GM21447 (cell line): ENCODE measurements around the gene SLC6A6.
"Not testable (repeated sequence)": the region's sequence is repeated elsewhere in the genome, so short reads cannot be mapped to it uniquely, and the experiment has no call there.

Source experiments
- ATAC-seq: cut with Tn5 transposase; IDR thresholded peaks from one replicate; pipeline ENCODE4 v1.9.1; 2021; ENCODE audit not compliant: unreplicated experiment

The SLC6A6 gene

DNA sequence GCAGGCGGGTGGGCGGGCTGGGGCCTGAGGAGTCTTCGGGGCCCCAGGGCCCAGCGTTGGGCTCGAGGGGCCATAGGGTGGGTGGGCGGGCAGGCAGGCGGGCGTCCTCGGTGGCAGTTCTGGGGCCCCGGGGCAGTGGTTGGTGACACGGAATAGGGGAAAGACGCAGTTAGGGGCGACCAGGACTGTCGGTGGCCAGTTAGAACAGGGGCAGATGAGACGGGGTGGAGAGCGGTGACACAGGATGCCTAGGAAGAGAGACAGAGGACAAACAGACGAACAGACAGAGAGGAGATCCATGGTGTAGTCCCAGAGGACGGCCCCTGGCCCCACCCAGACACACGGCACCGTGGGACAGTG, 101.3 kb downstream of the SLC6A6 start:
- no peak for ATAC-seq

DNA sequence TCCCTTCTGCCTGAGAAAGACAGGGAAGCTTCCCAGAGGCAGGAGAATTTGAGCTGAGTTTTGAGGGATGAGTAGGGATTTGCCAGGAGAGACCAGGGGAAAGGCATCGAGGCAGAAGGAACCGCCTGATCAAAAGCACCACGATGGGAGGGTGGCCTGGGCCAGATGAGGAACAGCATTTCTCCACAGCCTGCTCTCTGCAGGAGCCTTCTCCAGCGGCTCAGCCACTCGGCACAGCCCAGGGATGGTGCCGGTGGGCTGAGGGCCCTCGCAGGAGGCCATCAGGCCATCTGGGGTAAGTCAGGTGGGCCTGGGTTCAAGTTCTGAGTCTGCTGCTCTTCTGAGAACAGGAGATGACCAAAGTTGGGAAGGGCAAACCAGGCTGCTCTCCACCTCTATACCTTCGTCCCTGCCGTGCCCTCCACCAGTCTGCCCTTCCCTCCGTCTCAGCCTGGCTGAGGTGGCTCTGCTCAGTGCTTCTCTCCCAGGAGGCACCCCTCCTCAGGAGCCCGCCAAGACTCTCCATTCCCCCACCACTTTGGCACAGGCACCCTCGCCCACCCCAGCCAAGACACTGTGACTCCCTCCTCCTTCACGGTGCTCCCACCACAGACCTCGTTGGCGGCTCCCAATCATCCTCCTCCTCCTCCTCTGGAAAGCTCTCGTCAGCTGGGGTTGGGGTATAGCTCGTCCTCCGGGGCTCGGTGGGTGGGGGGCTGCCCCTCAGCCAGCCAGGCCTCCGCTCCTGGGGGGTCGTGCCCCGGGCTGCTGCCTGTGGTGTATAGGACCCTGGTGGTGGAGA, 102.8 kb downstream of the SLC6A6 start:
- no peak for ATAC-seq

DNA sequence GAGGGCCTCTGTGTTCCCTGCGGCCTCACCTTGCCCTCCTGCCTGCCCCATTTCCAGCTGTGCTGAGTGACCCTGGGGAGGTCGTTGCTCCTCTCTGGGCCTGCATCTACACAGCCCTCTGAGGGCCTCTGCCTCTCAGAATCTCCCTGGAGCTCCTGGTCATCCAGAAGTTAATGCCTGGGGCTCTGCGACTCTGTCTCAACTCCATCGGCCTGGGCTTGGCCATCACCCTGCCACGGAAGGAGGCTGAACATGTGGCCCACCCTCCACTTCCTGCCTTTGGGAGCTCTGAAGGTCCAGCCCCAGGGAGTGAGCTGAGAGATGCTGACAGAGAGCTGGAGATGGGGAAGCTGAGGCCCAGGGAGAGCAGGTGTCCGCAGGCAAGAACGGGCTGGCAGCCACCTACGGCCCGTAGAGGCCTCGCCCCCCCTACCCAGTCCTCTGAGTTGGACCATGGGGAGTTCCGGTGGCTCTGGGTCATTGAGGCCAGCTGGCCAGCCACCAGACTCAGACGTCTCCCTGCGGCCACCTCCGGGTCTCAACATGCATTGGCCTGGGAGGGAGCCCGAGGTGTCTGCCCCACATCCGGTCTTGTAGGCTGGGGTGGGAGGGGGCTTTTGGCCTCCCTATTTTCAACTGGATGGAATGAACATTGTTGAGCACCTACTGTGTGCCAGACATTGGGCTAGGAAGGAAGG, 103.5 kb downstream of the SLC6A6 start:
- ATAC-seq: no peak

DNA sequence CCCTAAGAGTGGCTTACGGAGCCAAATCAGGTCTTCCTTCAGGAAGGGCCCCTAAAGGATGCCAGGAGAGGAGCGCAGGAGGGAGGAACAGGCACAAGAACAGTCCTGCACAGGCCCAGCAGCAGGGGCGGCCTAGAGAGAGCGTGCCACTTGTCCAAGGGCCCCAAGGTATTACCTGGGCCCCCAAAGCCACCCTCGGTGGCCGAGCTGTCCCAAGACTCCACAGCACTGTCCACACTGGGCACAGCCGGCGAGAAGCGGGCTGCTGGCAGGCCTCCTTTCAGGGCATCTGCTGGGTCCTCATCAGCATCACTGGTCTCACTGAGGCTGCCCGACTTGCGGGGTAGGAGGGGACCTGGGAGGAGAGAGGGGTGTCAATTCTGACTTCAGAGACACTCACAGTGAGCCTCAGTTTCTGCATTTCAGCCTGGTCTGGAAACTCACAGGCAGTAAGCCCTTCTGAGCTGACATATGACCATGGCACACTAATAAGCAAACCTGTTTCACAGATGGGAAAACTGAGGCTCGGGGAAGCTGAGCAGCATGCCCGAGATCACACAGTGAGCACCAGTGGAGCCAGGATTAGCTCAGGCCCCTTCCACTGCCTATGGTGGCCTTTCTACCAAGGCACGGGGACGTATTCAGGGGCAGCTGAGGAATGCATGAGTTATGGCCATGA, 104.4 kb downstream of the SLC6A6 start:
- ATAC-seq: no peak

DNA sequence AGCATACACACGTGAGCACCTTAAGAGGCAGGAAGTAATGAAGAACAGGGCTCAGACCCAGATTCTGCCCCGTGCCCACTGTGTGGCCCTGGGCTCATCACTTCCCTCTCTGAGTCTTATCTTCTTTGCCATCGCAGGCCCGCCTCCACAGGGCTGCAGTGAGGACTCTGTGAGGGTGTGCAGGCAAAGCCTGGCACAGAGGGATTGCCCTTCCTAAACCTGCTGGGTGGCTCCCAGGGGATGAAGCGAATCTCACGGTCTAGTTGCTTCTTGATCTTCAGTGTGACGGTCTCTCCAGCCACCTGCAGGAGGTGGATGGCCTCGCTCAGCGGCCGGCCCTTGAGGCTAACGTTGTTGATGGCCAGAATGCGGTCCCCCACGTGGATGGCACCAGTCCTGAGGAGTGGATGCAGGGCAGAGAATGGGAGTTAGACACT, 104.9 kb downstream of the SLC6A6 start:
- no peak for ATAC-seq

DNA sequence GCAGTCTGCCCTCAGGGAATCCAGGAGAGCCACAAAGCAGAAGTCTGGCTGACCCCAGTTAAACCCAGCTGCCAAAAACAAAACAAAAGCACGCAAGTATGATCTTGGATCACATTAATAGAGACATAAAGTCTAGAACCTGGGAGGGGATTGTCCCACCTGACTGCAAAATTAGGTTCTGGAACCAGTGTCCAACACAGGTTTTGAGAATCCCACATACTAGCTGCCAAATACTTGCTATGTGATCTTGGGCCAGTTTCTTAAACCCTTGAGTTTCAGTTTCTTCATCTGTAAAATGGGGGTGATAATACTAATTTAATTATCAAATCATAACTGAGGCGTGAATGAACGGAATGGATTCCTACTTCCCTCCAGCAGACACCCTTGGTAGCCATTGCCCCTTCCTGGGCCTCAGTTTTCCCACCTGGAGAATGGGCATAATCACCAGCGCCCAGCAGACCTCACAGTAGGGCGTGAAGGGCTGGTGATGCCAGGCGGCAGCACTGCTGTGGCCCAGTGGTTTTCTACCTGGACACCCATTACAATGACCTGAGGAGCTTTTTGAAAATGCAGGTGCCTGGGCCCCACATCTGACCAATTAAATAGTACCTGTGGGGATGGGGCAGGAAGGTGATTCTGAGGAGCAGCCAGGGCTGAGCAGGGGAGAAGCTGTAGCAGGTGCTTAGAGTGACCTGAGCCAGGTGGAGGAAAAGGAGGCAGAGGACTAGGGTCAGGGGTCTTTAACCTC, 105.5 kb downstream of the SLC6A6 start:
- ATAC-seq: no peak

DNA sequence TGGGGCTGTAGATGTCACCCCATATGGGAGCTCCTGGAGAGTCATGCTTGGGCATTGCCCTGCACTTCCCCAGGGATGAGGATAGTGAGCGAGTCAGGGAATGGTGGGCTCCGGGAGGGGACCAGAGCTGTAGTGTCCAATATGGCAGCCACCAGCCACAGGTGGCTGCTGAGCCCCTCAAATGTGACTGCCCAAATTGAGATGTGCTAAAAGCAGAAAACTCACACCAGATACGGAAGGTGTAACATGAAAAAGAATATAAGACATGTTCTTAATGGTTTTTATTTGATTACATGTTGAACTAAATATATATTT, 106.1 kb downstream of the SLC6A6 start:
- ATAC-seq: no peak

DNA sequence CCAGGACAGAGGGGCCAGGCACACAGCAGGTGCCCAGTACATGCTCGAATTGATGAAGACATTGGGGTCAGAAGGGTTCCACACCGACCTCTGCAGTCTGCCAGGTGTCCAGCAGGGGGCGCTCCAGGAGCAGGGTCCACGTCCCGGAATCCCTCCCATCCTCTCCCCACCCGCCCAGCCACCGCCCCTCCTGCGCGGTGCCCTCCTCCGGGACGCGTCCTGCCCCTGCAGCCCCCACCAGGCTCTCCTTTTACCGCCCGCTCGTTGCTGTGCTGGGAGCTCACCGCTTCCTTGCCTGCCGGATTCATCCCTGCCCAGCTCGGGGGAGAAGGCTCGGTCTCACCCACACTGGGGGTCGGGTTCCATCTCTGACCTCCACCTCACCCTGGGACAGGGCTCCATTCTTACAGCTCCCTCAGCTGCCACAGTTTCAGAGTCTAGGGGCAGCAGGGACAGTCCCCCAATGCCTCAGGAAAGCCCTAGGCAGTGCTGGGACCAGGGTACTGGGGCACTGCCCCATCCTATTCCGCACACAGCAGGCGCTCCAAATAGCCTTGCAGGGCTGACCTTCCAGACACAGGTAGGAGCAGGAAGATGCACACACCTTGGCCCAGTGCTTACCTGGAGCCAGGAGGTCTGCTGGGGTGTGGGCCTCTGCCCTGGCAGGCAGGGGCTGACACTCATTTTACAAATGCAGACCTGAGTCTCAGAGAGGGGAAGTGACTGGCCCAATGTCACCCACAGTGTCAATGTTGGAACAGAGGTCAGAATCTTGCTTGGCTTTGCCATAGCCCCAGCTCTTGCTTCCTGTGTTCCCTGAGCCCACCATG, 106.8 kb downstream of the SLC6A6 start:
- ATAC-seq: no peak

DNA sequence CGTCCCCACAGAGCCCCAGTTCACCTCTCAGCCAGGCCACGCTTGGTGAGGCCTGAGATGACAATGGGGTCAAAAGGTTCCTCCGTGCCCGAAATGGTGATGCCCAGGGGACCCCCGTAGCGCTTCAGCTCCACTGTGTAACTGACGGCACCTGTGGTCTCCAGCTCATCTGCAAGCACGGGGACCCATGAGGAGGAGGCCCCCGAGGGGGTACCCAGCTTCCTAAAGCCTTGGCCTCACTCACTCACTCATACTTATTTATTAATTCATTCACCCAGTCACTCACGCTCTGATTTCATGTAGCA, 107.3 kb downstream of the SLC6A6 start:
- ATAC-seq: no peak

DNA sequence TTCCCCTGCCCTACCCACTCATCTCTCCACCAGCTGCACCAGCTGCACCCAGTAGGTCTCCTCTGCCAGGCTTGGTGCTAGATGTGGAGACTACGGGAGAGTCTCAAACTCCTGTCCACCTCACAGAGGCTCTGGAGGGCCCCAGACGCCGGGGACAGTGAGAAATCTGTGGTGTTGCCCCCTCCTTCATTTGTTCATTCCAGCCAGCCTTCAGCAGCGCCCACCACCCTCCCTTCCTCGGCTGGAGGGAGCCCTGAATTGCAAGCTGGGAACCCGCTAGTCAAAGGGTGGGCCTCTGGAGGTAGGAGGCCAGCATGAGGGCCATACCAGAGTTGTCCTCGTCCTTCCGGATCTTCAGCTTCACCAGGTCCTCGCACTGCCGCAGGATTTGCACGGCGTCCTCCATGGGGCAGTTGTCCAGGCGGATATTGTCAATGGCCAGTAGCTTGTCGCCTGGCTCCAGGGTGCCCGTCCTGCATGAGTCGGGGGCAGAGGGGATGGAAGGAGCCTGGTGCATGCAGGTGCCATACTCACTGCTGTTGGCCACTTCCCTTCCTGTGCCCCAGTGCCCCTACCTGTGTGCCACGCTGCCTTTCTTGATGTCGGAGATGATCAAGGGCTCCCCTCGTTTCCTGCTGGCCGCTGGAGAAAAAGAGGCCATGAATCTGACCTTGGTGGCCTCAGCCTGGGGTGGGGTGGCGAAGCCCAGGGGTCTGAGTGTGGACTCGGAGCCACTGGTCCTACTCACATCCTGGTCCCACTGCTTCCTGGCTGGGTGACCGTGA, 108.6 kb downstream of the SLC6A6 start:
- ATAC-seq: no peak

DNA sequence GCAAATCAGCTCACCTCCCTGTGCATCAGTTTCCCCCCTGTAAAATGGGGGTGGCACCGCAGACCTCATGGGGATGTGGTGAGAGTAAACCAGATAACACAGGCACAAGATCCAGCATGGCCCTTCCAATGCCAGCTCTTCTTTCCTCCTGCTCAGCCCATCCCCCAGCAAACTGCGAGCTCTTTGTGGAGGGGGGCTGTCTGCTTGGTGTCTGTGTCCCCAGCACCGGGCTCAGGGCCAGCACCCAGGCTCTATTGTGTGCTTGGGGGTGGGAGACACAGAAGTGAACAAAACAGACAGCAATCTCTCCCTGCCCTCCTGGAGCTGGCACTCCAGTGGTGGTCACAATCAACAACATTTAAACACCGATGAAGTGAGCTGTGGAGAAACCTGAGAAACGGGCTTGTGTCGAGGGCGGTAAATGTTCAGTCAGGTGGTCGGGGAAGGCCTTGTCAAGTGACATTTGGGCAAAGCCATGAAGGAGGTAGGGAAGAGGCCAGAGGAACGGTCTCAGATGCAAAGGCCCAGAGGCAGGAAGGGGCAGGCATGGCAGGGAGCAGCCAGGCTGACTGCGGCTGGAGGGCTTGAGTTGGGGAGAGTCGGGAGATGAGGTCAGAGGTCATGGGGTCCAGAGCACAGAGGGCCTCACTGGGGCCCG, 109.3 kb downstream of the SLC6A6 start:
- no peak for ATAC-seq

DNA sequence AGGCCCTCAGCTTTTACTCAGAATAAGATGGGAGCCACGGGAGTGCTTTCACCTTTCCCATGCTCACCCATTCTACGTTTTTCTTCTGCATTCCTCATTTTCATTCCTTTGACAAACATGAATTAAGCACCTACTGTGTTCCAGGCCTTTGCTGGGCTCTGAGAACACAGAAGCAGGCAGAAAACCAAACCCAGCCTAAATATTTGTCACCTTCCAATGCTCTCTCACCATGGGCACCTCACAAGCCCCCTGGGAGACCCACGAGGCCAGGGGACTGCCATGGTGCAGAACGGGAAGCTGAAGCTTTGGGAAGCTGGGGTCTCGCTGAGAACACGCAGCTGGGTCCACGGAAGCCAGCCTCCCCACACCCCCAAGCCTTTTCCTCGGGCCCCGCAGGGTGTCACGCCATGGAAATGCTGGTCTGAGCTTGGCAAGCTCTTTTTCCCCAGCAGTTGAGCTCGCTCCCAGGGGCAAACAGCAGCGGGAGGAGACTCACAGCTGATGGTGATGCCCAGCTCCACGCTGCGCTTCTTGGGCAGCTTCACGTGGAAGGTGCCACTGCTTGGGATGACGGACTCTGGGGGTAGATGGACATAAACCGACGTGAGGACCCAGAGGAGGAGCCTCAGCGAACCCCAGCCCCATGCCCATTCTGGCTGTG, 110.0 kb downstream of the SLC6A6 start:
- no peak for ATAC-seq

DNA sequence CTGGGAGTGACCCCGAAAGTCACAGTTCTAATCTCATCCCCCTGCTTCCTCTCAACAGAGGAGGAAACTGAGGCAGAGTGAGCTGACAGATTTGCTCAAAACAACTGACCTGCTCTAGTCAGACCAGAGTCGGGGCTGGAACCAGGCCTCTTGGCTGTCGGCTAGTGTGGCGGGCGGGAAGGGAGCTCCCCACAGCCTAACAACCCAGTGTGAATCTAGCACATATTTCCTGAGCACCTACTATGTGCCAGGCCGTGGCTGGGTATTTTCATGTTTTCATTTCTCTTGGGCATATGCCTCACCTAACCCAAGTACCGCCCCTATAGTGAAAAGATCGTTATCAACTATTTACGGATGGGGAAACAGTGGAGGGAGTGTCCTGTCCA, 110.5 kb downstream of the SLC6A6 start:
- no peak for ATAC-seq

DNA sequence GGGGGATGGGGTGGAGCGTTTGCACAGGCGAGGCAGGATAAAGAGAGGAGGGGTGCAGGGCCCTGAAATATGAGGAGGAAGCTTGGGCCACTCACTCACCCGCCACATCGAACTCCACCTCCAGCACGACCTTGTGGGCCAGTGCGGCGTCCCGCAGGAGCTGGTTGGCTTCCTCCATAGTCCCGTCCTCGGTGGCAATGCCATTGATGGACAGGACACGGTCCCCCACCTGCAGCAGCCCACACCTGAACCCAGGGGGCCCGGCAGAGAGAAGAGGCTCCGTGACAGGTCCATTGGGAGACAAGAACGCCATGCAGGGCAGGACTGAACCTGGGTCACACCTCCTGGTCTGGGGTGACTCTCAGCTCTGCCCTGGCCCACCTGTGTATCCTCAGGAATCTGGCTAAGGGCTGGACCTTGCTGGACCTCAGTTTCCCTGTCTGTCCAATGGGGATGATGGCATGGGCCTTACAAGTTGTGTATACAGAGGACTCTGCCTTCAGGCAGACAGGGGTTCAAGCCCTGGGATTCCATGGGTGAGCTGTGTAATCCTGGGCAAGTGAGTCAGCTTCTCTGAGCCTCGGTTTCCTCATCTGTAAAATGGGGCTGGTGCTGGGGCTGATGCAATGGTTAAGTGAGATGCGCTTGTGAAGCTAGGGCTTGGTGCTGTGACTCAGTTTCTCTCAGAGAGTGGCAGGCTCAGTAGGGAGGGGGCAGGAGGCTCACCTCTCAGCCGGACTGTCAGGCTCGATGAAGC, 111.3 kb downstream of the SLC6A6 start:
- no peak for ATAC-seq

DNA sequence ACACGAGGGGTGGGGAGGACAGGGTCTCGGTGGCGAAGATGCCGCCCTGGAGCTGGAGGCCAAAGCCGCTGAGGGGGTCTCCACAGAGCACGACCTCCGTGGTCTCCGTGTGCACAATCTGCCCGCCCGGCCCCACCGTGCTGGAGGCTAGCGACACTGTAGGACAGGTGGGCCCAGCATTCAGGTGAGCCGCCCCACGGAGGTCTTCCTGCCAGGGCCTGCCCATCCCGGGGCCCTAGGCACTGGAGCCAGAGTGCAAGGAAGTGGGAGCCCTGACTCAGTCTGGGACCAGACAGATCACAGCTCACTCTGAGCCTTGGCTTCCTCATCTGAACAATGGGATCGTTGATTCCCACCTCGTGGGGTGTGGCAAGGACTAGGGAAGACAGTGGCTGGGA, 111.9 kb downstream of the SLC6A6 start:
- ATAC-seq: no peak

DNA sequence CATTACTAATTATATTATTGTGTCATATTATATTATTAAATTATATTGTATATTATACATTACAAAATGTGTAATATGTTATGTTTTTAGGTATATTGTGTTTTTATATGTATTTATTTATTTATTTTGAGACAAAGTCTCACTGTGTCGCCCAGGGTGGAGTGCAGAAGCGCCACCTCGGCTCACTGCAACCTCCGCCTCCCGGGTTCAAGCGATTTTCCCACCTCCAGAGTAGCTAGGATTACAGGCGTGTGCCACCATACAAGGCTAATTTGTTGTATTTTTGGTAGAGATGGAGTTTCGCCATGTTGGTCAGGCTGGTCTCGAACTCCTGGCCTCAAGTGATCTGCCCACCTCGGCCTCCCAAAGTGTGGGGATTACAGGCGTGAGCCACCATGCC, 113.1 kb downstream of the SLC6A6 start:
- not testable (repeated sequence) for ATAC-seq

DNA sequence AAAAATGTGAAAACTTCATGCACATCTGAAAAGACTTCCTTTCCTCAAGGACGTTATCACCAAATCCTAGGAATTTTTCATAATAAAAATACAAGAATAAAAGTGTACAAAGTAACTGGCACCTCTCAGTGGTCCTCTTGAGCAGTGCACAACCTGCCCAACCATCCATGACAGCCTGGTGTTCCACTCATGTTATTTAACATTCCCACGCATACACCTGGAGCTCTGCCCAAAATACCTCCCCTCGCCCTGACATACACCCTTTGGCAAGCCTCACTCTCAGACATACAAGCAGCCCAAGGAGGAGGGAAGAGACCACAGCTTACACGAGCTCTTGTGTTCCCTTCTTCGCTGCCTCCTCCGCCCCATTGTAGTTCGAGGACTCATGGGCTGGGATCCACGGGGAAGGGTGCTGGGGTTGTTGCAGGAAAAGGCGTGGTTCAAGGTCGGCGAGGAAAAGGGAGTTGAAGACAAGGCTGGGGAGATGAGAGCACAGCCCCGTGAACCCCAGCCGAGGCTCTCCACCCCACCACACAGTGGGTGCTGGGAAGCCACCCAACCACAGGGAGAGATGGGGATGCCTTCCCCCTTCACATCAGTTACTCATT, 114.4 kb downstream of the SLC6A6 start:
- no peak for ATAC-seq
